LNCAP (cell line): ENCODE results near the gene RIPOR1.

Experiments
- CTCF ChIP-seq: fragments of 450-650 bp; IDR thresholded peaks from 2 replicates; pipeline ENCODE4 v1.5.1; 2017; ENCODE audit warnings: mild to moderate bottlenecking

The RIPOR1 gene

GRCh38 chr16:67519242-67519641, 9.4 kb upstream of the RIPOR1 start:
- TF ChIP-seq CTCF, result no peak

GRCh38 chr16:67521095-67521804, 7.4 kb upstream of the RIPOR1 start:
- peak; percentile 88 for TF ChIP-seq CTCF

- TF ChIP-seq CTCF, result no peak
These were observed 3.3 kb upstream of the RIPOR1 start for GRCh38 chr16:67525176-67525860.

- TF ChIP-seq CTCF, result no peak
These were observed 2.4 kb upstream of the RIPOR1 start for GRCh38 chr16:67526149-67526791.

- no peak for TF ChIP-seq CTCF
These were observed 397 bp downstream of the RIPOR1 start for GRCh38 chr16:67528870-67529581.

- no peak for TF ChIP-seq CTCF
These were observed 968 bp downstream of the RIPOR1 start for GRCh38 chr16:67529582-67530012.
